GM19043 (cell line): Measurements from ENCODE around the gene EMX1.

Source experiments
- ATAC-seq: cut with Tn5 transposase; IDR thresholded peaks from one replicate; pipeline ENCODE4 v1.9.1; 2021; ENCODE audit warnings: low read depth; ENCODE audit not compliant: unreplicated experiment

The EMX1 gene

GRCh38 chr2:72973566-72974435 is 56.5 kb downstream of the EMX1 start:
- peak; percentile 88 for ATAC-seq

- no peak for ATAC-seq
Measured at GRCh38 chr2:72974436-72974754, 57.1 kb downstream of the EMX1 start.

- no peak for ATAC-seq
Measured at GRCh38 chr2:72975017-72975416, 57.7 kb downstream of the EMX1 start.

- no peak for ATAC-seq
Measured at GRCh38 chr2:72979896-72980295, 62.6 kb downstream of the EMX1 start.

- no peak for ATAC-seq
Measured at GRCh38 chr2:72980535-72981217, 63.4 kb downstream of the EMX1 start.

DNA sequence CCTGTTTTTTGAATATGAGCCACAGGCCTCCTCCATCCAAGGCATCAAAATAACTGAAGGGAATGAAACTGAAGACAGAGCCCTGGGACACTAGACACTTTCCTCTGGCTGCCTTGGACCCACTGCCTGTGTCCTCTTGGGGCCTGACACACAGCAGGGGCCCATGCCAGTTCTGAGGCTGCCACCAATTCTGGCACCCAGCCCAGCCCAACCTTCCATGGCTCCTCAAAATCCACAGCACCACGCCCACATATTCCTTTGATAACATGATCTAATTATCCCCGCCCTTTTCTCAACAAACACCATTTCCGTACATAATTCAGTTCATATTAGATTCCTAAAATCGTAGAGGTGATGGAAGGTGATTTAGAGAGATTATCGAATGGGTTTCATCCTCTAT is 64.2 kb downstream of the EMX1 start:
- no peak for ATAC-seq

GRCh38 chr2:72982219-72982618 is 64.9 kb downstream of the EMX1 start:
- ATAC-seq: no peak

- no peak for ATAC-seq
Measured at GRCh38 chr2:72982781-72983499, 65.6 kb downstream of the EMX1 start.

- no peak for ATAC-seq
Measured at GRCh38 chr2:72983500-72984161, 66.3 kb downstream of the EMX1 start.

- no peak for ATAC-seq
Measured at GRCh38 chr2:72984172-72984671, 66.9 kb downstream of the EMX1 start.
